GM21619 (cell line): ENCODE data around the gene PSKH1.

Experiments used
- ATAC-seq: cut with Tn5 transposase; IDR thresholded peaks from one replicate; pipeline ENCODE4 v1.9.1; 2021; ENCODE audit not compliant: unreplicated experiment

PSKH1 gene

DNA sequence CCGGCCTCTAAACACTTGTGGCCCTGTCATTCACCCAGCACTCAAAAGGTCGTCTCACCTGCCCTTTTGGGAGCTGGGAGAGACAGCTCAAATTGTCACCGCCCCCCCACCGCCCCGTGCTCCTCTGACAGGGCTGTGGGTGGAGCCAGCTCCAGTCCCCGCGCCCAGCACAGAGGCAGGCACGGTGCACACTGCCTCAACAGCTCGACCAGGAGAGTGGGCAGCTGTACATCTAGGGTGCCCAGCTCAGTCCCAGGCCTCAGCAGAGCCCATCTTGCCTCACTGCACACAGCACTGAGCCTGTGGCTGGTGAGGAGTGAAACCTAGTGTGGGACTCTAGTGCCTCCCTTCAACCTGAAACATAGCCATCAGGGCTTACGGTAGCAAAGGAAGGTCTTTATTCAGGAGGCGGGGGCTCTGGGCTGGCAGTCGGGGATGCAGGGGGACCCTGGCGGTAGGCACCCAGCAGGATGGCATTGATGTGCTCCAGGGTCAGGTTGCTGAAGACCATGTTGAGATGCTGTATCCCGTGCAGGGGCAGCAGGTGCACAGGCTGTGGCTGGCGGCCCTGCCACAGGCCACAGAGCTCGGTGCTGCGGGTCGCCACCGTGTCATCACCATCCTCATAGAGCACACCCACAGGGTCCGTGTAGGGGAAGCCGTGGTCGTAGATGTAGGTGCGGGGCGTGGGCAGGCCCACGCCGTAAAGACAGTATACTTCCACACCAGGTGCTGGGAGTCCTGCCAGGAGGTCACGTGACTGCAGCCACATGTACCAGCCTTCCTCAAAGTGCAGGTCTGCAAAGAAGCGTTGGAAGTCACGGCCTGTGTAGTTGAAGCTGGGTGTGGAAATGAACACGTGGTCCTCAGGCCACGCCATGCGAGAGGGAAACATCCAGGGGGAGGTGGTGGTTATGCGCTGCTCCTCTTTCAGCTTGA lies 46.7 kb downstream of the PSKH1 start:
- no peak for ATAC-seq

DNA sequence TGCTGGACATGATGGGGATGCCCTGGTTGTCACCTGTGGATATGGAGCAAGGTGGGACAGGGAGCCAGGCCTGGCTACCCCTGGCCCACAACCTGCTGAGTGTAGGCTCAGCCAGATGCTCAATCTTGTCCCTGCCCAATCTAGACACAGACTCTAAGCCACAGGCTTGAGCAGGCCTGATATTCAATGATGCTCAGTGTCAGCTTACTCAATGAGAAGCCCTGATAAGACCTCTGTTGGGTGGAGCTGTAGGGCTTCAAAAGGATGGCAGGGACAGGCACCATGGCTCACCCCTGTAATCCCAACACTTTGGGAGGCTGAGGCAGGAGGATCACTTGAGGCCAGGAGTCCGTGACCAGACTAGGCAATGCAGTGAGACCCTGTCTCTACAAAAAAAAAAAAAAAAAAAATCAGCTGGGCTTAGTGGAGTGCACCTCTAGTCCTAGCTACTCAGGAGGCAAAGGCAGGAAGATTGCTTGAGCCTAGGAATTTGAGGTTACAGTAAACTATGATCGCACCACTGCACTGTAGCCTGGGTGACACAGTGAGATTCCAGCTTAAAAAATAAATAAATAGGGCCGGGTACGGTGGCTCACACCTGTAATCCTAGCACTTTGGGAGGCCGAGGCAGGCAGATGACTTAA lies 47.5 kb downstream of the PSKH1 start:
- ATAC-seq: no peak

DNA sequence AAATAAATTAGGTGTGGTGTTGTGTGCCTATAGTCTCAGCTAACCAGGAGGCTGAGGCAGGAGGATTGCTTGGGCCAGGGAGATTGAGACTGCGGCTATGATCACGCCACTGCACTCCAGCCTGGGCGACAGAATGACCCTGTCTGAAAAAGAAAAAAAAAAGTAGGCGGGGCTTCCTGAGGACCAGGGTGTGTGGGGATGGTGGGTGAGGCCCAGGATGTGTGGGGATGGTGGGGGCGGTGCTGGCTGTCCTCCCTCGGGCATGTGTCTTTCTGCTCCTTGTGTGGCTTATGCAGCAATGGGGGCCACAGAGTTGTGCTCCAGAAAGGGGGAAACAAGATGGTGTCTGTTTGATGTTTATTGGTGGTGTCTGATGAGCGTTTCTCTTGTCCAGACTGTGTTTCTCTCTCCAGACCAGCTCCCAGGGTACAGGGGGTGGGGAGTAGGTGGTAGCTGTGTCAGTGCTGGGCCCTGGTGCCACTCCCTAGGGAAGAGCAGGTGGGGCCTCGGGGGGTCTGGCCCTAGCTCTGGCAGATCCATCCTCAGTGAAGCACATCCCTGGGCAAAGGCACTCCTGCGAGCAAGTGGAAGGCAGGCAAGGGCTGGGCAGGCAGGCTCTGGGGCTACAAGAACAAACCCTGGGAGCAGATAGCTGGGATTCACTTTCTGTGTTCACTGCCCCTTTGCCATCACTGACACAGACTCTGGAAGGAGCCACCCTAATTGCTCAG lies 48.6 kb downstream of the PSKH1 start:
- ATAC-seq: no peak

DNA sequence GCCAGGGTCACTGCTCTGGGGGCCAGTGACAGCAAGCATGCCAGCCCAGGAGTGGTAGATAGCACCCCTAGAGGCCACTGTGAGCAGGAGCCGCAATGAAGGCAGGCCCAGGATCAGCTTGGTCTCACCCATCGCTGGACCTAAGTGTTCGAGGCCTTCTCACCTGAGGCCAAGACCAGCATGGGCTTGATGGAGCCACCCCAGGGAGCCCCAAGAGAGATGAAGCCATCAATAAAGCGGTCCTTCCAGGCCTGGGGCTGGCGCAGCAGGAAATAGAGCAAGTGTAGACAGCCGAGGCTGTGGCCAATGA lies 49.1 kb downstream of the PSKH1 start:
- ATAC-seq: no peak

DNA sequence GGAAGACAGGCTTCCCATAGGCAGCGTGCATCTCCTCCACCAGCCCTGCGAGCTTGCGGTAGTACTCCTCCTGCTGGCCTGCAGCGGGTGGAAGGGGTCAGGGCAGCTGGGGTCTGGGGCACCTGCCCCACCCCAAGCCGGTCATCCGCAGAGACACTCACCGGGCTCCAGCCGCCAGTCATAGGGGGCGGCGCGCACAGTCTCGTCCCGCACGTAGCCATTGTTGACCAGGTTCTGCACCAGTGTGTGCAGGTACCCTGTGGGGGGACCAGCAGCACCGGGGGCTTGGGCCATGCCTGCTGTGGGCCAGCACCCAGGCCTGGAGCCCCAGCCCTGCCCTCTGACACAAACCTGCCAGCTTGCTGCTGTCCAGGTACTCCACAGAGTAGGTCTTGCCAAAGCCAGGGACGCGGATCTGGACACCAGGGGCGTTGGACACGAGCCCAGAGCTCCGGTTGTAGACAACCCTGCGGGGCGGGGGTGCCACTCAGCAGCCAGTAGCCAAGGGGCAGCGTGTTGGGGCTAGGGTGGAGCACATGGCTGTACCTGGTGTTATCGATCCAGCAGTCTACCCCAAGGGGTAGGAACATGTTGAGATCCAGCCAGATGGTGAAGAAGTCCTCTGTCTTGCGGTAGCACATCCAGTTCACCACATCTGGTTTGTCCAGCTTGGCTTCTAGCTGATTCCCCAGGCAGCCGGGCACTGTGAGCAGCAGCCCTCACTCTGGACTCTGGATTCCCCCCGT lies 49.6 kb downstream of the PSKH1 start:
- no peak for ATAC-seq

DNA sequence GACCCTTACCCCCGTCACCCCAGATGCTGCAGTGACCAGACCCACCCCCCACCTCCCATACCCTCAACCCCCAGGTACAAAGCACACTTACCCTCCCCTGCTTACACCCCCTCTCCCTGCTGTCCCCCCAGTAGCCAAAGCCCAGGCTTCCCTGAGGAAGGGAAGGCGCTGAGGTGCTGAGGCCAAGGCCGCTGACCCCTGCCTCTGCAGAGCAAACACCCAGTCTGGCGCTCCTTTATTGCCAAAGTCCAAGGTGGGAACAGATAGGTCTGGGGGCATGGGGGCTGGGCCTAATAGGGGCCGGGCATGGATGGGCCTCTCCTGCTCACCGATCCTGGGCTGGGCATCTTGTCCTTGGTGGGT lies 50.2 kb downstream of the PSKH1 start:
- no peak for ATAC-seq

DNA sequence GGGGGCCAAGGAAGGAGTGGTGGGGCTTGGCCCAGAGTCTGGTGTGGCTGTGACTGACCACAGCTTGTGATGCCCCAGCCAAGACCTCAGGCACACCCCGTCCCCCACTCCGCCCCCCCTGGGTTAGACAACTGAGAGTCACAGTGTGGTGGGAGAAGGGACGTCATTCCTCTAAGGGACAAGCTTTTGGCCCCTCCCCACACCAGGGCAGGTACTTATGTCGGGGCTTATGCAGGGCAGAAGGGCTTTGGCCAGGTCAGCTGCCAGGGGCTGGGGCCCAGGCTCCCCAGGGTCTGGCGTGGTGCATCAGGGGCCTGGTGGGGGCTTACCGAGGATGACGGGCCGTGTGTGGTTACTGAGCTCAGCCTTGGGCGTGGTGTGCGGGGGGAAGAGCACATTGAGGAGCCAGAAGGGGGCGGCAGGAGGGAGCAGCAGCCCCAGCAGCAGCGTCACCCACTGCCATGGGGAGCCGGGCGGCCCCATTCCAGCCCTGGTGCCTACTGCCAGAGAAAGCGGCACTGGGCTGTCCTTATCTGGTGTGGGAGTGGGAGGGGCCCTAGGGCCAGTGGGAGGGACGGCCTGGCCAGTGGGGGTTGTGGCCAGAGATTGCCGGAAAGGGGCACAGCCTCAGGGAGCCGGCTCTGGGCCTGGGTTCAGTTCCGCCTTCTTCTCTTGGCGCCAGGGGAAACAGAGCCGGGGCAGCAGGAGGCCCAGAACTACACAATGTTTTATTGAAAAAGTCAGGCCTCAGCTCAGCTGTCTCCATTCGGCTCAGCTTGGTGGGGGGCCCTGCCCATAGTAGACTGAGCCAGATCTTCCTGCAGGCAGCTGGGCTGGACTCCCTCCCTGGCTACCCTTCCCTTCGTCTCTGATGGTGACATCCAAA lies 50.8 kb downstream of the PSKH1 start, which contains the start of gene LCAT:
TSS of gene LCAT (minus strand) at position 502 of the 886 bp plus-strand sequence. CDS start at position 483, 19 bp downstream.
- no peak for ATAC-seq

DNA sequence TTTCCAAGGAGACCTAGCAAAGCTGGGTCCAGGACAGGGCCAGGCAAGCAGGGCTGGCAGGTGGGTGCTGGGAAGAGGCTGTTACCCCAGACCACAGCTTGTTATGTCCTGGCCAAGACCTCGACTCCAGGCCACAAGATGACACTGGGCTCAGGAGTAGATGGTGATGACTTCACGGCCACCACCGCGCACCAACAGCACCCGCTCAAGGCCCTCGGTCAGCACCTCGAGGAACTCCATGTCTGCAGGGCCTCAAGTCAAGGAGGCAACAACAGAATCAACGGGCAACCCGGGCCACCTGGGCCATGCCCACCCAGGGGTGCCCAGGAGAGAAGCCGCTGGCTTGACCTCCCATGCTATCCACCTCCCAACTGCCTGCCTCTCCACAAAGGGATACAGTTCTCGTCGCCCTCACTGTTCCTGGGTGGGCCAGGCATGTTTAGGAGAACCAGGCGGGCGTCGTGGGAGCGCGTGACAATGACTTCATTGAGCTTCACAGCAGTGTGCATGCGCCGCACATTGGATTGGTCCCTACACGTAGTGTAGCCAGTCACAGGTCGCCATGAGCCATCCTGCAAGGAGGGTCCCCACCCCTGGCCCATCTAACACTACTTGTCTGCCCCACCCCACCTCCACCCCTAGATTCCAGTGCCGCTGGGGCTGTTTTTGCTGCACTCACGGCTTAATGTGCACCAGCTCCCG lies 51.8 kb downstream of the PSKH1 start:
- no peak for ATAC-seq

DNA sequence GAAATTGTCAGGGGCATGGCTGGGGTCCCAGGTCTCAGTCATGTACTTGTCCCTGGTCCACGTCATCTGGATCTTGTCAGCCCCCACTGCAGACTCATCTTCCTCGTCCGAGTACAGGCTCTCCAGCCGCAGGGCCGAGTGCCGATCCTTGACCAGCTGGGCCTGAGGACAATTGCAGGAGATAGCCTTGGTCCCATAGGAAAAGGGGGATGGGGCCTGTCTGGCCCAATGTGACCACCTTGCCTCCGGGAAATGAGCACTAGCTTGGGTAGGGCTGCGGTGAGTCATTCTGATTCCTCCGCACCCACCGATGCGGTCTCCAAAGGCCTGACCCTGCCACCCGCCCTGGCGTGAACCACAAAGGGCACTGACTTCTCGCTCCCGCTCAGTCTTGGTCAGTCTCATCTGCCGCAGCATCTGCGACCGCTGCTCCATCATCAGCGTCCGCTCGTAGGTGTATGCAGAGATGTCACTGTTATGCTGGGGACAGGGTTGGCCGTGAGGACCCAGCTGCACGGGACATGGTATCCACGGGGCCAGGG lies 52.4 kb downstream of the PSKH1 start:
- no peak for ATAC-seq

DNA sequence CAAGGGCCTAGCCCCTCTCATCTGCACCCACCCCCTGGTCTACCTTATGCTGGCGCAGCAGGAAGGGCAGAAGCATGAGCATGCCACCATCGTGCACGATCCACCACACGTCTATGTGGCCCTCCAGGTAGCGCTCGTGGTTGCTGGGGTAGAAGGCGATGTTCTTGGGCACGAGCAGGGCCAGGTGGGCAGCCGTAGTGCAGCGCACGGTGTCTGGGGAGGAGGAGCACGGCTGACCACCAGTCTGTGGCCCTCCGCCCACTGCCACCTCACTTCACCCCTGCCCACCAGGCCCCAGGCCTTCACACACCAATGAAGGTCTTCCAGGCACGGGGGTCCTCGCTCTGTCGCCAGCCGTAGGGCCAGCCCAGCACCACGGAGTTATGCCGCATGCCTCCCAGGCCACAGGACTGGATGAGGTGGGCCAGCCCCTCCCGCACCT lies 53.1 kb downstream of the PSKH1 start:
- ATAC-seq: no peak

DNA sequence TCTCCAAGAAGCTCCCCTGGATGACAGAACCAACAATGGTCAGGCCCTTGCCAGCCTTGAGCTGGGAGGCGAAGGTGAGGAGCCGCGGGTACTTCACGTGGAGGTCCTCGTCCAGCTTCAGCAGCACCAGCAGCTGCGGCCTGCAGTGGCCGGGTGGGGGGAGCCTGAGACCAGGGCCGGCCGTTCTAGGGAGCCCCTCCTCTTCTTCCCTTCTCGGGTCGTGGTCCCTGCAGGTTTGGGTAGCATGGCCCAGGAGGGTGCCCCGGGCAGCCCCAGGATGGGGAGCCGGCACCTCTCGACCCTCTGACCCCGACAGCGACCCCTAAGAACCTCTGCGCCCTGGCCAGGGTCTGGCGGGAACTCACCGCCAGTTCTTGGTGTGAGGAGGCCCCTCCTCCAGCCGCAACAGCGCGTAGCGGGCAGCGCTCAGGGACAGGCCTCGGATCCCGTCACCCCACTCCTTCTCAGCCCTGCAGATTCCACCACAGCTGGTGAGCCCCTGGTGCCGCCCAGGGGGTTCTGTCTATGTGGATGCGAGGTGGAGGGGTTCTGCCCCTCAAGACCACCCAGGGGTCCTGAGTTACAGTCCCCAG lies 54.0 kb downstream of the PSKH1 start:
- ATAC-seq: no peak

DNA sequence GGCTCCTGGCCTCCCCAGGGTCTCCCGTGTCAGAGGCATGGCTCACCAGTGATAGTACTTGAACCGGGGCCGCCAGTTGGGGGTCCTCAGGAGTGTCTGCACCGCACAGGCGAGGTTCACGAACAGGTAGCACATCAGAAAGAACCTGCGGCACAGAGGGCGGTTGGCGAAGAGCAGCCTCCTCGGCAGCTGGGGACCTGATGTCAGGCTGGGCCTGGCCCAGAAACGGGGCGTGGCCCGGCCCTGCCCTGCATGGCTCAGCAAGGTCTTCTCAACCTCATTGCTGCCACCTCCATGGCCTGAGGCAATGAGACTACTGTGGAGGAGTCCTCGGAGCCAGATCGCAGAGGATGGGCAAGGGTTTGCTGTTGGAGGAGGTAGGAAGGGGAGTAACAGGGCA lies 55.0 kb downstream of the PSKH1 start:
- no peak for ATAC-seq

DNA sequence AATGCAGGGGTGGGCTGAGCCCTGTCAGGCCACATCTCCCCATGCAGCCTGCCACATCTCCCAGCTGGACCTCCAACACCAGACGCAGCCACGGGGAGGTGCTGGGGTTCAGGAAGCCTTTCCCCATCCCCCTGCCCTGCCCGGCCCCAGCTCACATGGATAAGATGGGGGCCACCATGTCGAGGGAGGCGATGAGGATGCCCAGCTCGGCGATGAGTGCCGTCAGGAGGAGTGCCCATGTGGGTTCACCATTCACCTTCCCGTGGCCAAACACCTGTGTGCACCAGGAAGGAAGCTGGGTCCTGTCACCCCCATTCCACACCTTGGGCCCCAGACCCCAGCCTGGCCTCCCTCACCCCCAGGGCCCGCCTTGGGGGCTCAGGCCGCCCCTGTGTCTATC lies 56.6 kb downstream of the PSKH1 start:
- no peak for ATAC-seq

DNA sequence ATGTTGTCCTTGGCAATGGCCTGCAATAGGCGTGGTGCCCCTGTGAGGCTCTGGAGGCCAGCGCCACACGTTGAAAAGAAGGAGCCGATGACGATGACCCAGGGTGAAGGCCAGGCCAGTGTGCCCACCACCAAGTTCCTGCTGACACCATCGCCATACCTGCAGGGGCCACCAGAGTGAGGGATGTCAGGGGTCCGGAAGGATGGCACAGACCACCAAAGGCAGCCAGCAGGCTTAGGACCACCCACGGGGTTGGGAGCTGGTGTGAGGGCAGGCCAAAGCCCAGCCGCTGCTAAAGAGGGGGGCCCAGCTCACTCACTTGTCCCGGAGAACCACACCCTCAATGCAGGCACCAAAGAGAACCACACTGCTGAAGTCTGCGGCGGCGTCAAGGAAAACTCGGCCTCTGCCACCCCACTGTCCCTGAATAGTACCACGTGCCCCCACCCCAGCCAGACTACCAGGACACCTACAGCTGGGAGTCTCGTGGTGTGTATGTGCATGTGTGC lies 57.3 kb downstream of the PSKH1 start:
- ATAC-seq: no peak

DNA sequence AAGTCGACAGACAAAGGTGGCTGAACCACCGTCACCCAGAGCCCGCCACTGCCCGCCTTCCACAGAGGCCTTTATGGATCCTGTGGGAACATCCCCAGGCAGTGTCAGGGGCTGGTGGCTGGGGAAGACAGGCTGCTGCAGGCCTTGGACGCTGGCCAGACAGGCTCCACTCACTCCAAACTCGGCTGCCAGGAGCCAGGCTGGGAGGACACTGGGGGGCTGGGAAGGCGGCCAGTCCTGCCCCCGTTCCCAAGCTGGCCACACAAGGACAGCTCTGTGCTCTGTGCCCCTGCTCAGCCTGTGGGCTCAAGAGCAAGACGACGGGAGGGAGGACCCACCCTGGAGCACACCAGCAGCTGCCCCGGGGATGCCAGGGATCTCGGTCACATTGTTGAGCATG lies 58.4 kb downstream of the PSKH1 start:
- ATAC-seq: no peak

DNA sequence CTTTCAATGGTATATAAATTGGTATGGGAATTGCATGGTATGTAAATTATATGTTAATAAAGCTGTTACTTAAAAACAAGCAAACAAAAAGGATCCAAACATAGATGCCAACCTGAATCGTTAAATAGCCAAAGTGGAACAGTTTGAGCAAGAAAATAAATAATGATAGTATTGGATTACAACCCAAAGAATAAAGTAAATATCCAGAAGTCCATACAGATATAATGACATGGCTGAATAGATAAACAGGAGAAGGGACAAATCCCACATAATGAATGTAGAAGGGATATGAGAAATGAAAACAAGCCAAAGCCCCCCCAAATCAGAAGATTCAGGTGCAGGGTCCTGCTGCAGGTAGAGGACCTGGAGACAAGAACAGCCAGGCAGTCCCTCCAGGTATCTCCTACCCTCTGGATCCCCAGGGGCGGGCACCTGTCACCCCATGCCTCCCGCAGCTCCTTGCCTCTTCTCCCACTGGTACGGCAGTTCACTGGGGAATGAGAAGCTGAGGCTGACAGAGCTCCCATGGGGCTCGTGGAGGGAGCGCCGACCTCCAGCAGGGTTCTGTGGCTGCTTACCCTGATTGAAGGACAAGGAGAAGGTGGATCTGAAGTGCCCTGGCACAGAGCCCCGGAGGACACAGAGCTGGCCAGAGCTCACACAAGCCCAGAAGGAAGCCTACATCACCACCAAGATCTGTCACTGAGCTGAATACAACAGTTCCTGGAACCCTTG lies 60.8 kb downstream of the PSKH1 start:
- no peak for ATAC-seq

DNA sequence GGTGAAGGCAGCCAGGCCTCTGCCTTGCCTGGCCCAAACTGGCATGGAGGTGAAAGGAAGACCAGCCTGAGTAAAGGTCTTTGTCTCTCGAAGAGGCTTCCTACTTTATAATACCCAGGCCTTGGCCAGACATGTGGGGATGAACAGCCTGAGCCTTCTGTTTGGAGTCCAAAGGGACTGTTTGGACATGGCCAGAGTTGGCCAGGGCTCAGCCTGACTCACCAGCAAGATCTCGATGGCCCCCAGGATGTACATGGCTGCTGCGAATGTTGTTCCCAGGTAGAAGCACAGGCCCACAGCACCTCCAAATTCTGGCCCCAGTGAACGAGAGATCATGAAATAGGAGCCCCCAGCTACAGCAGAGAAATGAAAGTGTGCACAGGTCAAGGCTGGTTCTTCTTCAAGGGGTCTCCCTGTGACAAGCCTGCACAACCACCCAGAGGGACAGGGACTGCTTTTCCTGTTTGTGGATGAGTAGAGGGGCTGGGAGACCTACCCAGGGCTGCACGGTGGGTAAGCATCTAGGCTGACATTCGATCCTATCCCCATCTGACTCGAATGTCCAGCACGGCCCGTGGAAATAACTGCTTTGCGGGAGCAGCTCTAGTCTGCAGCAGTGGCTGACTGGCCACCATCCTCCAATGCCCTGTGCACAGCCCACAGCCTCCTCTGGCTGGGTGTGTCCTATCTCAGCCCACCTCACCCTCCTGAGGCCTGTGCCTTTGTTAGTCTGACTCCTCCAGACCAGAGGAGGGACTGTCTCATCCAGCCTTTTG lies 61.6 kb downstream of the PSKH1 start:
- no peak for ATAC-seq
